ENCODE results near the gene PIEZO2.

- no peak for TF ChIP-seq POLR2A (IDR thresholded peaks at IDR 0.05)
- TF ChIP-seq, protein P1, sequence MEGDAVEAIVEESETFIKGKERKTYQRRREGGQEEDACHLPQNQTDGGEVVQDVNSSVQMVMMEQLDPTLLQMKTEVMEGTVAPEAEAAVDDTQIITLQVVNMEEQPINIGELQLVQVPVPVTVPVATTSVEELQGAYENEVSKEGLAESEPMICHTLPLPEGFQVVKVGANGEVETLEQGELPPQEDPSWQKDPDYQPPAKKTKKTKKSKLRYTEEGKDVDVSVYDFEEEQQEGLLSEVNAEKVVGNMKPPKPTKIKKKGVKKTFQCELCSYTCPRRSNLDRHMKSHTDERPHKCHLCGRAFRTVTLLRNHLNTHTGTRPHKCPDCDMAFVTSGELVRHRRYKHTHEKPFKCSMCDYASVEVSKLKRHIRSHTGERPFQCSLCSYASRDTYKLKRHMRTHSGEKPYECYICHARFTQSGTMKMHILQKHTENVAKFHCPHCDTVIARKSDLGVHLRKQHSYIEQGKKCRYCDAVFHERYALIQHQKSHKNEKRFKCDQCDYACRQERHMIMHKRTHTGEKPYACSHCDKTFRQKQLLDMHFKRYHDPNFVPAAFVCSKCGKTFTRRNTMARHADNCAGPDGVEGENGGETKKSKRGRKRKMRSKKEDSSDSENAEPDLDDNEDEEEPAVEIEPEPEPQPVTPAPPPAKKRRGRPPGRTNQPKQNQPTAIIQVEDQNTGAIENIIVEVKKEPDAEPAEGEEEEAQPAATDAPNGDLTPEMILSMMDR (IDR thresholded peaks at IDR 0.05), result no peak
These were observed 485.6 kb downstream of the PIEZO2 start for GRCh38 chr18:10663750-10664149.

All from heart left ventricle (tissue), 13 donors.